ENCODE data around the gene SLC16A7. TPM values are rescaled to one million over a fixed set of nuclear protein-coding genes. Genes with fewer than 3 reads are reported as not detected.

Gene SLC16A7
- 7.6 and 14.0 TPM in 2 replicates for total RNA-seq

DNA sequence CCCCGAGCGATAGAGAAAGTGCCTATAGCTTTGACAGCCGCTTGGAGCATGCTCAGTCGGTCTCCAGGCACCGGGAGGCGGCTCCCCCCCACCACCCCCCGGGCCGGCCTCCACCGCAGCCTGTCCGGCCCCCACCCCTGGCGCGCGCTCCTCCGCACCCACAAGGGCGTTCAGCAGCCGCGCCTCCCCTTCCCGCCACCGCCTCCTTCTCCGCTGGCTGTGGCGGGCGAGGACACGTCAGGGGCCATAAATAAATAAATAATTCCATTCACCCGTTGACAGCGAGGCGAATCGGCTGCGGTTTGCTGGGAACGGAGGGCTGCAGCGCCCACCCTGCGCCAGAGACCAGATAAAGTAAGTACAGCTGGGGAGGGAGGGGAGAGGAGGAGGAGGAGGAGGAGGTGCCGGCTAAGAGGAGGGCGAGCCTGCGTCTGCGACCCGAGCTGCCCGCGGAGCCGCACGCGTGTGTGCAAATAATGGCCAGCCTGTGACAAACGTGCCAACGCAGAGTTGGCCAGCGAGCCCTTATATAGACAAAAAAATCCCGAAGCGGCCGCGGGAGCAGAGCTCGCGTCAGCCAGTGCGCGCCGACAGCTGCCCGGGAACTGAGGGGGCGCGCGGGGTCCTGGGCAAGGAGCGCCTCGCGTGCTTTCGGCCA lies at the start of gene SLC16A7:
TSS of gene SLC16A7 (plus strand) at position 147 of the 658 bp plus-strand sequence. CDS start 108,773 bp downstream, outside the sequence.

